Spleen (tissue), 7 donors: ENCODE results near the gene ELMO2.

Source experiments
- POLR2A ChIP-seq, 3 donors: fragments of 450-650 bp; IDR thresholded peaks; one replicate each; pipeline ENCODE4 v1.5.1; 2017; ENCODE audit warnings: antibody characterized with exemption in 3 of 3, mild to moderate bottlenecking in 1 of 3
- POLR2AphosphoS5 ChIP-seq, 3 donors: sonication (generic); formaldehyde crosslinking; IDR thresholded peaks; one replicate each; pipeline ENCODE4 v1.5.1; 2017; ENCODE audit warnings: antibody characterized with exemption in 3 of 3
- TF ChIP-seq, protein P1 (sequence below), 11 experiments: fragments of 200-600 bp in 7 of 11; fragments of 450-650 bp in 4 of 11; sonication (generic) in 4 of 11; IDR thresholded peaks in 8 of 11; conservative IDR thresholded peaks in 3 of 11; 1 replicate in 7 of 11; 2 replicates in 4 of 11; pipeline versions ENCODE4 v1.4.0 to v1.8.0; 2016 to 2021; ENCODE audit warnings: antibody characterized with exemption in 11 of 11, inconsistent platforms in 4 of 11, mild to moderate bottlenecking in 1 of 11
- donor health status: DM: no; HTN: no; CAD: no; lungs with moderate emphysema.
- donor health status: DM: no; HTN: no; CAD: no.
- donor health status: DM: no; HTN: no; CAD: no.

DNA sequence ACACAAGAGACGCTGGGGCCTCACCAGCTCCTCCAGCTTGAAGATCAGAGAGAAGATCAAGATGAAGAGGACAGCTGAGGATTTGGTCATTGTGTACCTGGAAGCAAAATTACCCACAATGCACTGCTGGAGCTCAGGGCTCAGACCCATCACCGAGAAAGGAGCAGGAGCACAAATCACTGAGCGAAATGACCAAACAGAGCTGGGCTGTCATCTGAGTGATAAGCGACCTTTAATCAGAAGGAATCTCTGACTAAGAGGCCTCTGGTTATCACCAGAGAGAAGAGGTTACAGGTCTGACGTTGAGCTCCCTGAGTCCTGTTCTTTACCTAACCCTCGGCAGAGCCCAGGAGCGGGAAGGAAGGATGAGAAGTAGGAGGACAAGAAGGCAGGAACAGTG lies 50.6 kb downstream of the ELMO2 start:
- TF ChIP-seq, protein P1, sequence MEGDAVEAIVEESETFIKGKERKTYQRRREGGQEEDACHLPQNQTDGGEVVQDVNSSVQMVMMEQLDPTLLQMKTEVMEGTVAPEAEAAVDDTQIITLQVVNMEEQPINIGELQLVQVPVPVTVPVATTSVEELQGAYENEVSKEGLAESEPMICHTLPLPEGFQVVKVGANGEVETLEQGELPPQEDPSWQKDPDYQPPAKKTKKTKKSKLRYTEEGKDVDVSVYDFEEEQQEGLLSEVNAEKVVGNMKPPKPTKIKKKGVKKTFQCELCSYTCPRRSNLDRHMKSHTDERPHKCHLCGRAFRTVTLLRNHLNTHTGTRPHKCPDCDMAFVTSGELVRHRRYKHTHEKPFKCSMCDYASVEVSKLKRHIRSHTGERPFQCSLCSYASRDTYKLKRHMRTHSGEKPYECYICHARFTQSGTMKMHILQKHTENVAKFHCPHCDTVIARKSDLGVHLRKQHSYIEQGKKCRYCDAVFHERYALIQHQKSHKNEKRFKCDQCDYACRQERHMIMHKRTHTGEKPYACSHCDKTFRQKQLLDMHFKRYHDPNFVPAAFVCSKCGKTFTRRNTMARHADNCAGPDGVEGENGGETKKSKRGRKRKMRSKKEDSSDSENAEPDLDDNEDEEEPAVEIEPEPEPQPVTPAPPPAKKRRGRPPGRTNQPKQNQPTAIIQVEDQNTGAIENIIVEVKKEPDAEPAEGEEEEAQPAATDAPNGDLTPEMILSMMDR (IDR thresholded peaks at IDR 0.05 in 8 of 11, conservative IDR thresholded peaks at IDR 0.05 in 3 of 11) = no peak
- no peak for TF ChIP-seq POLR2A (IDR thresholded peaks at IDR 0.05)
- no peak for TF ChIP-seq POLR2AphosphoS5 (IDR thresholded peaks at IDR 0.05)
